ENCODE data around the gene MC2R.

MC2R gene

GRCh38 chr18:13892098-13892497, 23.2 kb downstream of the MC2R start:
- Histone ChIP-seq H3K79me1 (replicated peaks; ENCODE audit: low read length, poor library complexity, severe bottlenecking) (no peaks in the 10 kb centered on the region), H2AK5ac (ENCODE audit: low read length, severe bottlenecking) (no peak overlapping the region), H2BK12ac (ENCODE audit: low read length in 2 of 2) (no peak overlapping the region), H3K4me2 (ENCODE audit: low read length, poor library complexity, severe bottlenecking) (no peak overlapping the region), H3K14ac (ENCODE audit: low read length in 2 of 2) (no peak overlapping the region), H3K36me3 (ENCODE audit: control insufficient read depth in 1 of 2, insufficient read depth in 2 of 2, low read depth in 1 of 2, low read length in 2 of 2) (no peaks in the 10 kb centered on the region), H4K91ac (ENCODE audit: low read length) (no peak overlapping the region), H2BK120ac (ENCODE audit: low read depth, low read length) (no peak overlapping the region), H2BK5ac (ENCODE audit: low read depth, low read length, poor library complexity, severe bottlenecking) (no peak overlapping the region), H3K18ac (ENCODE audit: low read depth in 1 of 2, low read length in 2 of 2) (no peak overlapping the region), H3K27me3 (ENCODE audit: control insufficient read depth in 1 of 2, insufficient read depth in 1 of 2, low read length in 2 of 2) (no peaks in the 10 kb centered on the region), H3K23ac (ENCODE audit: low read length in 2 of 2) (no peak overlapping the region), H4K8ac (ENCODE audit: low read length) (no peak overlapping the region), H3K4me1 (ENCODE audit: control insufficient read depth, insufficient read depth, low read depth, low read length) (no peaks in the 10 kb centered on the region), H3K9ac (ENCODE audit: low read length) (no peak overlapping the region), H3K4ac (ENCODE audit: low read depth in 1 of 2, low read length in 2 of 2) (no peak overlapping the region), H2AFZ (ENCODE audit: low read depth, low read length) (no peak overlapping the region), H3K4me3 (ENCODE audit: insufficient read depth in 1 of 2, low read depth in 1 of 2, low read length in 2 of 2) (no peak overlapping the region), H3K9me3 (ENCODE audit: control insufficient read depth, low read length) (no peaks in the 10 kb centered on the region), H3K27ac (ENCODE audit: low read length, poor library complexity, severe bottlenecking) (no peak overlapping the region), H2BK15ac (ENCODE audit: low read depth, poor library complexity, severe bottlenecking) (no peak overlapping the region)
- no peak for DNase-seq
- WGBS = 64% methylated on average over 4 of the region's 5 CpGs

- no peak overlapping the region for H2AFZ ChIP-seq (ENCODE audit: low read depth, low read length)
- WGBS = 57% methylated on average over 2 of the region's 8 CpGs
Observed at GRCh38 chr18:13890761-13891361, 24.5 kb downstream of the MC2R start.

GRCh38 chr18:13889671-13890070, 25.7 kb downstream of the MC2R start:
- no peak overlapping the region for H3K4me3 ChIP-seq (ENCODE audit: insufficient read depth in 1 of 2, low read depth in 1 of 2, low read length in 2 of 2)
- H2BK15ac ChIP-seq (ENCODE audit: low read depth, poor library complexity, severe bottlenecking) = no peak overlapping the region
- no peaks in the 10 kb centered on the region for H3K27me3 ChIP-seq (ENCODE audit: control insufficient read depth in 1 of 2, insufficient read depth in 1 of 2, low read length in 2 of 2)
- H3K23ac ChIP-seq (ENCODE audit: low read length in 2 of 2) = no peak overlapping the region
- no peaks in the 10 kb centered on the region for H3K9me3 ChIP-seq (ENCODE audit: control insufficient read depth, low read length)
- H2BK12ac ChIP-seq (ENCODE audit: low read length in 2 of 2) = no peak overlapping the region
- no peak overlapping the region for H3K27ac ChIP-seq (ENCODE audit: low read length, poor library complexity, severe bottlenecking)
- no peak overlapping the region for H2AFZ ChIP-seq (ENCODE audit: low read depth, low read length)
- no peak overlapping the region for H2BK5ac ChIP-seq (ENCODE audit: low read depth, low read length, poor library complexity, severe bottlenecking)
- DNase-seq = no peak
- no peak overlapping the region for H4K8ac ChIP-seq (ENCODE audit: low read length)
- no peak overlapping the region for H3K18ac ChIP-seq (ENCODE audit: low read depth in 1 of 2, low read length in 2 of 2)
- no peak overlapping the region for H3K14ac ChIP-seq (ENCODE audit: low read length in 2 of 2)
- WGBS = 33% methylated on average over 1 of the region's 2 CpGs
- no peak overlapping the region for H2BK120ac ChIP-seq (ENCODE audit: low read depth, low read length)
- no peak overlapping the region for H4K91ac ChIP-seq (ENCODE audit: low read length)
- no peaks in the 10 kb centered on the region for H3K36me3 ChIP-seq (ENCODE audit: control insufficient read depth in 1 of 2, insufficient read depth in 2 of 2, low read depth in 1 of 2, low read length in 2 of 2)
- H2AK5ac ChIP-seq (ENCODE audit: low read length, severe bottlenecking) = no peak overlapping the region
- H3K9ac ChIP-seq (ENCODE audit: low read length) = no peak overlapping the region
- H3K79me1 ChIP-seq (replicated peaks; ENCODE audit: low read length, poor library complexity, severe bottlenecking) = no peaks in the 10 kb centered on the region
- H3K4me2 ChIP-seq (ENCODE audit: low read length, poor library complexity, severe bottlenecking) = no peak overlapping the region
- H3K4ac ChIP-seq (ENCODE audit: low read depth in 1 of 2, low read length in 2 of 2) = no peak overlapping the region
- H3K4me1 ChIP-seq (ENCODE audit: control insufficient read depth, insufficient read depth, low read depth, low read length) = no peaks in the 10 kb centered on the region

More at GRCh38 chr18:13890761-13891361, 24.5 kb downstream of the MC2R start:
- Histone ChIP-seq H2AK5ac (ENCODE audit: low read length, severe bottlenecking) (no peak overlapping the region), H3K9me3 (ENCODE audit: control insufficient read depth, low read length) (no peaks in the 10 kb centered on the region), H3K14ac (ENCODE audit: low read length in 2 of 2) (no peak overlapping the region), H2BK120ac (ENCODE audit: low read depth, low read length) (no peak overlapping the region), H2BK5ac (ENCODE audit: low read depth, low read length, poor library complexity, severe bottlenecking) (no peak overlapping the region), H3K9ac (ENCODE audit: low read length) (no peak overlapping the region), H3K27me3 (ENCODE audit: control insufficient read depth in 1 of 2, insufficient read depth in 1 of 2, low read length in 2 of 2) (no peaks in the 10 kb centered on the region), H3K27ac (ENCODE audit: low read length, poor library complexity, severe bottlenecking) (no peak overlapping the region), H3K4me3 (ENCODE audit: insufficient read depth in 1 of 2, low read depth in 1 of 2, low read length in 2 of 2) (no peak overlapping the region), H3K23ac (ENCODE audit: low read length in 2 of 2) (no peak overlapping the region), H3K18ac (ENCODE audit: low read depth in 1 of 2, low read length in 2 of 2) (no peak overlapping the region), H3K4me2 (ENCODE audit: low read length, poor library complexity, severe bottlenecking) (no peak overlapping the region), H2BK12ac (ENCODE audit: low read length in 2 of 2) (no peak overlapping the region), H3K4me1 (ENCODE audit: control insufficient read depth, insufficient read depth, low read depth, low read length) (no peaks in the 10 kb centered on the region), H3K36me3 (ENCODE audit: control insufficient read depth in 1 of 2, insufficient read depth in 2 of 2, low read depth in 1 of 2, low read length in 2 of 2) (no peaks in the 10 kb centered on the region), H4K8ac (ENCODE audit: low read length) (no peak overlapping the region), H3K79me1 (replicated peaks; ENCODE audit: low read length, poor library complexity, severe bottlenecking) (no peaks in the 10 kb centered on the region), H4K91ac (ENCODE audit: low read length) (no peak overlapping the region), H2BK15ac (ENCODE audit: low read depth, poor library complexity, severe bottlenecking) (no peak overlapping the region), H3K4ac (ENCODE audit: low read depth in 1 of 2, low read length in 2 of 2) (no peak overlapping the region)
- DNase-seq = no peak

GRCh38 chr18:13888191-13888716, 27.1 kb downstream of the MC2R start:
- WGBS = 44% methylated on average over 5 of the region's 5 CpGs
- Histone ChIP-seq H4K8ac (ENCODE audit: low read length) (no peak overlapping the region), H3K36me3 (ENCODE audit: control insufficient read depth in 1 of 2, insufficient read depth in 2 of 2, low read depth in 1 of 2, low read length in 2 of 2) (no peaks in the 10 kb centered on the region), H3K4me1 (ENCODE audit: control insufficient read depth, insufficient read depth, low read depth, low read length) (no peaks in the 10 kb centered on the region), H2BK12ac (ENCODE audit: low read length in 2 of 2) (no peak overlapping the region), H3K27ac (ENCODE audit: low read length, poor library complexity, severe bottlenecking) (no peak overlapping the region), H3K4me2 (ENCODE audit: low read length, poor library complexity, severe bottlenecking) (no peak overlapping the region), H2AFZ (ENCODE audit: low read depth, low read length) (no peak overlapping the region), H2BK5ac (ENCODE audit: low read depth, low read length, poor library complexity, severe bottlenecking) (no peak overlapping the region), H3K79me1 (replicated peaks; ENCODE audit: low read length, poor library complexity, severe bottlenecking) (no peaks in the 10 kb centered on the region), H3K27me3 (ENCODE audit: control insufficient read depth in 1 of 2, insufficient read depth in 1 of 2, low read length in 2 of 2) (no peaks in the 10 kb centered on the region), H2BK15ac (ENCODE audit: low read depth, poor library complexity, severe bottlenecking) (no peak overlapping the region), H3K9me3 (ENCODE audit: control insufficient read depth, low read length) (no peaks in the 10 kb centered on the region), H3K9ac (ENCODE audit: low read length) (no peak overlapping the region), H3K4ac (ENCODE audit: low read depth in 1 of 2, low read length in 2 of 2) (no peak overlapping the region), H3K23ac (ENCODE audit: low read length in 2 of 2) (no peak overlapping the region), H2BK120ac (ENCODE audit: low read depth, low read length) (no peak overlapping the region), H2AK5ac (ENCODE audit: low read length, severe bottlenecking) (no peak overlapping the region), H3K18ac (ENCODE audit: low read depth in 1 of 2, low read length in 2 of 2) (no peak overlapping the region), H3K4me3 (ENCODE audit: insufficient read depth in 1 of 2, low read depth in 1 of 2, low read length in 2 of 2) (no peak overlapping the region), H4K91ac (ENCODE audit: low read length) (no peak overlapping the region), H3K14ac (ENCODE audit: low read length in 2 of 2) (no peak overlapping the region)
- no peak for DNase-seq
